Stimulated activated CD4-positive, alpha-beta T cell treated with anti-CD3 and anti-CD28 coated beads, TNF-alpha, amount 100 ng/mL, for 4 hours (primary cell): ENCODE data around the gene HBD.
"Not testable (repeated sequence)": the region's sequence is repeated elsewhere in the genome, so short reads cannot be mapped to it uniquely, and the experiment has no call there.

ENCODE experiments used
- DNase-seq, 3 experiments: peaks; one replicate each; pipeline ENCODE4 v3.0.0-alpha.2; 2020; ENCODE audit warnings: low read depth in 3 of 3

The HBD gene

DNA sequence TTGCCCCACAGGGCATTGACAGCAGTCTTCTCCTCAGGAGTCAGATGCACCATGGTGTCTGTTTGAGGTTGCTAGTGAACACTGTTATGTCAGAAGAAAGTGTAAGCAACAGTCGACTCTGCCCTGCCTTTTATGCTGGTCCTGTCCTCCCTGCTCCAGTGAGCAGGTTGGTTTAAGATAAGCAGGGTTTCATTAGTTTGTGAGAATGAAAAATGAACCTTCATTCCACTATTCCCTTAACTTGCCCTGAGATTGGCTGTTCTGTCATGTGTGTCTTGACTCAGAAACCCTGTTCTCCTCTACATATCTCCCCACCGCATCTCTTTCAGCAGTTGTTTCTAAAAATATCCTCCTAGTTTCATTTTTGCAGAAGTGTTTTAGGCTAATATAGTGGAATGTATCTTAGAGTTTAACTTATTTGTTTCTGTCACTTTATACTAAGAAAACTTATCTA, at the start of gene HBD:
Gene HBD (minus strand): TSS at position 103 of the 454 bp plus-strand sequence. CDS start 50 bp downstream, at position 53.
- DNase-seq = no peak

DNA sequence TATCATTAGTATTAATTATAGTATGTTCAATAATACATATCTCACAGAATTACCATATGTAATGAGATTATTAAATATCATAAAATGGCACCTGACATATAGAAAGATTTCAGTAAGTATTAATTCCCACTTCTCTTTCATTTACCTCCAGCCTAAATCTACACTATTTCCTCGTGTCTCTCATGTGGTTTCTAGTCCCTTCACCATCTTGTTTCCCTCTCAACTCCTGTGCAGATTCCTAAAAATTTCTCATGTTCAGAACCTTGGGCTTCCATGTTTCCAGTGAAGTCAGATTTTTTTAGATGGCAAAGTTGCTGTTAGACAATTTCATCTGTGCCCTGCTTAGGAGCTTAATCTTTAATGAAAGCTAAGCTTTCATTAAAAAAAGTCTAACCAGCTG, 49.6 kb upstream of the HBD start:
- DNase-seq = no peak

DNA sequence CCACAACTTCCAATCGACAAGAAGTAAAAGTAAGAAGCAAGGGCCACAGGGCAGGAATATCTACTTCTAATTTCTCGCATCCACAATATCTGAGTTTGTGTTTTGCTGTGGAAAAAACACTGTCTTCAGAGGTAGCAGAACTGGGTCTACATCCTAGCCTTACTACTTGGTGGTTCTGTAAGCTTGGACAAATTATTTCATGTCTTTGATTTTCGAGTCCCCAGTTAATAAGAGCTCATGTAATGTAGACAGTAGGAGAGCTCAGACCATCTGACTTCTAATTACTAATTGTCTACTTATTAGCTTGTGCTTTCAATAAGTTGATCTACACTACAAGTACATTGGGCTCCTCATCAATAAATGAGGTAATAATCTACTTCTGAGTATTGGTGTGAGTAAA, 48.8 kb upstream of the HBD start:
- DNase-seq = no peak

DNA sequence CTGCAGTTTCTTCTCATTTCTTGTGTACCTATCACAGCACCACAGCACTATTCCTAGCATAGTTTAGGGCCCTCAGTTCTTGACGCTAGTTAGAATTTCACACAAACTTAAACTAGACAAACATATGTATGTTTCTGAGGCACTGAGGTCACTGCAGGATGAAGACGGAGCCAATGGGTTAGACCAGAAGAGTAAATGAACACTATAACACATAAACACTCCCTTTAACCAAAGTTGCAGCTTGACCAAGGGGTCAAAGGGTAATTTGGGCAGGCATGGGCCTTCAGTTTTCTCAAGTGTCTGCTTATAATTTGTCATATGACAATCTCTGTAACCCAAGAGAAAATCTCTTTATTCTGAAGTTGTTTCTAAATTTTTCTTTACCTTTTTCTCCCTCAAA, 48.3 kb upstream of the HBD start:
- DNase-seq = no peak

DNA sequence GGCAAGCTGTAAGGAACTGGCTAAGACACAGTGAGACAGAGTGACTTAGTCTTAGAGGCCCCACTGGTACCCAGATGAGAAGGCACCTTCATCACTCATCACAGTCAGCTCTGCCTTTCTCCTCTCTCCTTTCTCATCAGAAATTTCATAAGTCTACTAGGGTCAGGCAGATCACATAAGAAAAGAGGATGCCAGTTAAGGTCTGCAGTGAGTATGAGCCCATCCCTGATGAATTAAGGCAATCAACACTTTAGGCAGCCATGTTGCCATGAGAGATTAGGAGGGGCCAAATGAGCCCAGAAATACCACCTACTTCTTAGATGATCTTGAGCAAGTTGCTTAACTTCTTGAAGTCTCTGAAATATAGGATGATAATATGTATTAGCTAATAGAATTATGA, 47.3 kb upstream of the HBD start:
- no peak for DNase-seq

DNA sequence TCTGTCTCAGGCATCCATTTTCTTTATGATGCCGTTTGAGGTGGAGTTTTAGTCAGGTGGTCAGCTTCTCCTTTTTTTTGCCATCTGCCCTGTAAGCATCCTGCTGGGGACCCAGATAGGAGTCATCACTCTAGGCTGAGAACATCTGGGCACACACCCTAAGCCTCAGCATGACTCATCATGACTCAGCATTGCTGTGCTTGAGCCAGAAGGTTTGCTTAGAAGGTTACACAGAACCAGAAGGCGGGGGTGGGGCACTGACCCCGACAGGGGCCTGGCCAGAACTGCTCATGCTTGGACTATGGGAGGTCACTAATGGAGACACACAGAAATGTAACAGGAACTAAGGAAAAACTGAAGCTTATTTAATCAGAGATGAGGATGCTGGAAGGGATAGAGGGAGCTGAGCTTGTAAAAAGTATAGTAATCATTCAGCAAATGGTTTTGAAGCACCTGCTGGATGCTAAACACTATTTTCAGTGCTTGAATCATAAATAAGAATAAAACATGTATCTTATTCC, 46.4 kb upstream of the HBD start:
- DNase-seq = no peak

DNA sequence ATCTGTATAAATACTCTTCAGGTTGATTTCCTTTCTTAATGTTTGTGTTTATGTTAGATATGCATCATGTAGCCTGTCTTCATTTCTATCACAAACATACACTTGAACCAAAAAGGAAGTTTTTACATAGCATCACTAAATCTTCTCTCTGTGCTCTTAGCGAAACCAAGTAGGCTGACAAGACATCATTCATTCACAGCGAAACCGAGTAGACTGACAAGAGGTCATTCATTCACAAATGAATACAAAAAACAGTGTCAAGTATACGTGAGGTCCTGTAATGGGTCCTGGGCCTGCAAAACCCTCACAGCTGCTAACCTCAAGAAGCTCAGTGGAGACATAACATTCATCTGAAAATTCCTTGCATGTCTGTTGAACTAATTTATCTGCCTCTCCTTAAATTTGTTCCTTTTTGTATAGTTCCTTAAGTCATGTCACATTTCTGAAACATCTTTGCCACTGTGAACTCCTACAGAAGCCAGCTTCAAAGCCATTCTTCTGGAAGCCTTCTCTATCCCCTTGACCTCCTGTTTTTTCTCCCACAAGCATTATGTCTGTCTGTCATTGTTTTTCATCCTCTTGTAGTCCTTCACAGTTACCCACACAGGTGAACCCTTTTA, 45.3 kb upstream of the HBD start:
- DNase-seq = no peak

DNA sequence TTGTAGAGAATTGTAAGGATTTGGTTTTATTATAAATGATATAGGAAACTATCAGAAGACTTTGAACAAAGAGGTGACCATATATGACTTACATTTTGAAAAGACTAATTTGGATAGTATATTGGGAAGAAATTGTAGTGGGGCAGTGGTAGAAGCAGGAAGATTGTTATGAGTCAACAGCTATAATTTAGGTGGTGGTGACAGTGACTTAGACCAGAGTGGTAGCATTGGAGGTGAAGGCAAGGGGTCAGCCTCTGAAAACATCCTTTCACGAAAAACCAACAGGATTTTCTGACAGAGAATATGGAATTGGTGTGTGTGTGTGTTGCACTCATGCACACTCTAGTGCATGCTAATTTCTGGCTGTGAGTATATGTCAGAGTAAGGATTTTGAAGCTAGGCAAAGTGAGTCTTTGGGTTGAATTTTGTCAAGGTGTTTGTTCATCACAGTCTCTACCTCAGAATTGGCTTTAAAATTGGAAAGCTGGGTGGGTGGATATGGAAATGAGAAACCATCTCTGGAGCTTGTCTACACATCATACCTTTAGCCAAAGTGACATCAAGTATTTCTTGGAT, 43.6 kb upstream of the HBD start:
- DNase-seq = no peak

DNA sequence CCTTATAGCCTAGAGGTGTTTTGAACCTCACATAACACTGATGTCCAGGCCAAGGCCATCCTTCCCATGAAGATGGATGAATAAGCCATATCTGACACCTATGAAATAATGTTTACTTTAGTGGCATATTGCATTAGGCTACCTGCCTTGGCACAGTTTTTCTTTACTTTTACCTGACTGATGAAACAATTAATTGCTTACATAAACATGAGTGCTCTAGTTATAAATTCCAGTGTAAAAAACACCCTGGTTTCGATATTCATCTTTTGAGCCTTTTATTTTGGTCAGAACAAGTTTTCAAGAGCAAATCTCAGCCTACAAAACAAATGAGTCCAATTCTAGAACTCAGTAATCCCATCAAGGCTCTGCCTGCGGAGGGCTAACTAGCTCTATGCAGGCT, 42.4 kb upstream of the HBD start:
- DNase-seq = no peak

DNA sequence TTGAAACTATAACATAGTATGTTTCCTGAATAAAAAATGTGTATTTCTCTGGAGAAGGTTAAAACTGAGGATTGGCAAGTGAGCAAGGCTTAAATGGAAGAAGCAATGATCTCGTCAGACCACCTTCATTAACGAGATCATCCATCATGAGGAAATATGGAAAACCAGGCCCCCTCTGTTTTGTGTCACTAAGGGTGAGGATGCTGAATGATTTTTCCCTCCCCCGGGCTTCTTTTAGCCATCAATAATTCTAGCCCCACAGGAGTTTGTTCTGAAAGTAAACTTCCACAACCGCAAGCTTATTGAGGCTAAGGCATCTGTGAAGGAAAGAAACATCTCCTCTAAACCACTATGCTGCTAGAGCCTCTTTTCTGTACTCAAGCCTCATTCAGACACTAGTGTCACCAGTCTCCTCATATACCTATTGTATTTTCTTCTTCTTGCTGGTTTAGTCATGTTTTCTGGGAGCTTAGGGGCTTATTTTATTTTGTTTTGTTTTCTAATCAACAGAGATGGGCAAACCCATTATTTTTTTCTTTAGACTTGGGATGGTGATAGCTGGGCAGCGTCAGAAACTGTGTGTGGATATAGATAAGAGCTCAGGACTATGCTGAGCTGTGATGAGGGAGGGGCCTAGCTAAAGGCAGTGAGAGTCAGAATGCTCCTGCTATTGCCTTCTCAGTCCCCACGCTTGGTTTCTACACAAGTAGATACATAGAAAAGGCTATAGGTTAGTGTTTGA, 41.3 kb upstream of the HBD start:
- no peak for DNase-seq

DNA sequence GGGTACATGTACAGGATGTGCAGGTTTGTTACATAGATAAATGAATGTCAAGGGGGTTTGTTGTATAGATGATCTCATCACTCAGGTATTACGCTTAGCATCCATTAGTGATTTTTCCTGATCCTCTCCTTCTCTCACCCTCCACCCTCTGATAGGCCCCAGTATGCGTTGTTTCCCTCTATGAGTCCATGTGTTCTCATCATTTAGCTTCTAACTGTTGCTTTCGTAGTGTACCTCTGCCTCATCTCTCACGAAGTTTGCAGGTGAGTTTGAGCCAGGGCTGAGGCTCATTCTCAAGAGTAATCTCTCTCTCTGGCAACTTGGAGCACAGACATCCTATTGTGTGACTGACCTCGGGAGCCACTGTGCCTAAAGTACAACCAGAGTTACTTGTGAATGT, 40.1 kb upstream of the HBD start:
- no peak for DNase-seq

DNA sequence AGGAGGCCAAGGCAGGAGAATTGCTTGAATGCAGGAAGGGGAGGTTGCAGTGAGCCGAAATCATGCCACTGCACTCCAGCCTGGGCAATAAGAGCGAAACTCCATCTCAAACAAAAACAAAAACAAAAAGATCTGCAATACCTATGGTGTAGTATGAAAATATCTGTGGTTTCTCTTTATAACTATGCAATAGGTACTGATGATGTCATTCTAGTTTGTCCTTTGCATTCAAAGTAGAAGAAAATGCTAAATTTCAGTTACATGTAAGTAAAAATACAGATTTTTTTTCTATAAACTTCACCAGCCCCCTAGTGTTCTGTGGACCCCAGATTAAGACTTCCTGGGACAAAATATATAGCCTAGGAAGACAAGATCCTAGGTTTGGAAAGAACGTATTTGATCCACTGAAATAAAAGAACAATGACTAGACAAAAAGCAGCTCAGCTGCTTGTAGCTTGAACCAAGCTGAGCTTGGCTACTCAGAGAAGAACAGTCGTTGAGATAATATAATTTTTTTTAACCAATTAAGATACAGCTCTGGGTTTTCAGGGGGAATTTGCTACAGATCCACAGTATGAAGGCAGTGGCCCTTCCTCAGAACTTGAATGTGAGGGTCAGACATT, 38.2 kb upstream of the HBD start:
- DNase-seq = no peak

DNA sequence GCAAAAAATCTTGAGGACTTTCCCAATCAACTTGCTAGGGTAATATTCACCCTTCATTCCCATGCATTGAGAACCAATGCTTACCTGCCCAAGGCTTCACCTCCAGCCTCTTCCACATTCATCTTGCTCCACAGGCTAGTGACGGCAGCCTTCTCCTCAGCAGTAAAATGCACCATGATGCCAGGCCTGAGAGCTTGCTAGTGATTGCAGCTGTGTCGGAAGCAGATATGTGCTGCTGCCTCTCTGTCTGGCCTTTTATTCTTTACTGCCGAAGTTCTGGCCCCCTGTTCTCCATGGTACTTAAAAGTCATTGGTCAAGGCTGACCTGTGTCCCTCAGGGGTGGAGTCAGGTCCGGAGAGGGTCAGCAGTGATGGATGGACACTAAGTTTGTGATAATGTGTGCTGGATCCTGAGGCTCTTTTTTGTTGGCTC, 35.4 kb upstream of the HBD start, which contains the start of gene HBE1:
Gene HBE1 (minus strand): TSS at position 231 of the 433 bp plus-strand sequence. CDS start 55 bp downstream, at position 176.
- DNase-seq = no peak

DNA sequence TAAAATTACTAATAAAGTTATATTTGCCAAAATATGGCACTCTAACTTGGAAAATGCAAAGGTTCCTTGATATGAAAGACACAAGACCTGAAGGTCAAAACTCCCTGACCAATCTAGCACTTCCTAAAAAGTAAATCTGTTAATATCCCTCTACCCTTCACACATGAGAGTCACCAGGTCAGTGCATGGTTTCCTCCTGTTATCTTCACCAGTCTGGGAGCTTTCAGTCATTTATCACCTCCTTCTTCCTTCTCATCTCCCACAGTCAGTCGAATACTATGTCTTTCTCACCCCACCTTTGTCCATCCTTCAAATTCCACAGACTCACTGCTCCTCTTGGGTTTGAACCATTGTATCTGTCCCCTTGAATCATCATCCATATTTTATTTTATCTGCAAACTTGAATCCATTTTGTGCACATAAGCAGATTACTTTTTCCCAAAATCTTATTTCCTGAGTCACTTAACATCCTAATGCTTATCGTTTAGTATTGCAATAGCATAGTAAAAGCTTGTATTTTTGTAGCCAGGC, 32.8 kb upstream of the HBD start:
- no peak for DNase-seq

DNA sequence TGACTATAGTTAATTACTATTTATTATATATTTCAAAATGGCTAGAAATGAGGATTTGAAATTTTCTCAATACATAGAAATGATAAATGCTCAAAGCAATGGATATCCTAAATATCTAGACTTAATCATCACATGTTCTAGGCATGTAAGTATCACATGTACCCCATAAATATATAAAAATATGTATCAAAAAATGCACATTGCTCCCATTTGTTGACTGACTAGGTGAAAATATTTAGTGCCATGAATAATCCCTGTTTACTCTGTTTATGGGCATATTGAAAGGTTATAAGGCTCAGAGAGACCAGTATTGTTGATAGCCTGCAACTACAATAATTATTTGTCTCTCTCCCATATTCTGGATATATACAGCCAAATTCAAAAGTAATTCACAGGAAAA, 32.3 kb upstream of the HBD start:
- no peak for DNase-seq

DNA sequence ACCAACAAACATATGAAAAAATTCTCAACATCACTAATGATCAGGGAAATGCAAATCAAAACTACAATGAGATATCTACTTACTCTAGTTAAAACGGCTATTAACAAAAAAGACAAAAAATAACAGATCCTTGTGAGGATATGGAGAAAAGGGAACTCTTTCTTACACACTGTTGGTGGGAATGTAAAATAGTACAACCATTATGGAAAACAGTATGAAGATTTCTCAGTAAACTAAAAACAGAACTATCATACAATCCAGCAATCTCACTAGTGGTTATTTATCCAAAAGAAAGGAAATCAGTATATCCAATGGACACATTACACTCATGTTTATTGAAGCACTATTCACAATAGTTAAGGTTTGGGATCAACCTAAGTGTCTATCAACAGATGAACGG, 31.5 kb upstream of the HBD start:
- DNase-seq = no peak

DNA sequence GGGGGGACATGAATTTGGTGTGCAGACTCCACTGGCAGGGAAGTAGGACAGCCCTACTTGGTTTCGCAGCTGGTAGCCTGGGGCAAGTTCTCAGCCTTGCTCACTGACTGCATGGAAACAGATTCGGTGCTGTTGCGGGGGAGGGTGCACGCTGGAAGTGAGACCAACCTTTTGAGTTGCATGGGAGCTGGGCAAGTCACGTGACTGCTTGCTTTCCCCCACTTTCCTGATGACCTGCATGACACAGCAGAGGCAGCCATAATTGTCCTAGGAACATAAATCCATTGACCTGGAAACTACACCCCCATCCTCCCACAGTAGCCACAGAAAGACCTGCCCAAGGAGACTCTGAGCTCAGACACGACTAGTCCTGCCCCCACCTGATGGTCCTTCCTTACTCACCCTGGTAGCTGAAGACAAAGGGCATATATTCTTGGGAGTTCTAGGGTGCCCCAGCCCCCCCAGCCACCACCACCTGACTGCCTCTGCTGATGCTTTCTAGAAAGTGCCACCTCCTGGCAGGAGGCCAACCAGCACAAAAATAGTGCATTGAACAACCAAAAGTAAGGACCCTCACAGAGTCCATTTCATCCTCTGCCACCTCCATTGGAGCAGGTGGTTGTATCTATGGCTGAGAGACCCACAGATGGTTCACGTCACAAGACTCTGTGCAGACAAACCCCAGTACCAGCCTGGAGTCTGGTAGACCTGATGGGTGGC, 24.4 kb upstream of the HBD start:
- DNase-seq = no peak

DNA sequence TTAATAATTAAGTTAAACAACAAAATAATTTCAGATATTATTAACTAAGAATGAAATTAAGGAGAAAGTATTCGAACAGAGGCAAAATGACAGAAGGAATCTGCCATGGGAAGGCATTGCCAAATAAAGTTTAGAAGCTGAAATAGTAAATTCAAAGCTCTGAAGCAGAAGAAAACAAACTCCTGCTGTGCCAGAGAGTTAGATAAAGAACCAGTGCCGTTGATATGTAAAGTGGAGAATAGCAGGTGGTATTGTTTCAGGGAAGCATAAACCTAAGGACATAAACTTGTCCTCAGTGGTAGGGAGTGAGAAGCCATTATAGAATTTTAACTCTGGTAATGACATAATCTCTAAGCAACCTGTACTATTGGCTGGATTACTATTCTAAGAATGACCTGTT, 23.0 kb upstream of the HBD start:
- no peak for DNase-seq

DNA sequence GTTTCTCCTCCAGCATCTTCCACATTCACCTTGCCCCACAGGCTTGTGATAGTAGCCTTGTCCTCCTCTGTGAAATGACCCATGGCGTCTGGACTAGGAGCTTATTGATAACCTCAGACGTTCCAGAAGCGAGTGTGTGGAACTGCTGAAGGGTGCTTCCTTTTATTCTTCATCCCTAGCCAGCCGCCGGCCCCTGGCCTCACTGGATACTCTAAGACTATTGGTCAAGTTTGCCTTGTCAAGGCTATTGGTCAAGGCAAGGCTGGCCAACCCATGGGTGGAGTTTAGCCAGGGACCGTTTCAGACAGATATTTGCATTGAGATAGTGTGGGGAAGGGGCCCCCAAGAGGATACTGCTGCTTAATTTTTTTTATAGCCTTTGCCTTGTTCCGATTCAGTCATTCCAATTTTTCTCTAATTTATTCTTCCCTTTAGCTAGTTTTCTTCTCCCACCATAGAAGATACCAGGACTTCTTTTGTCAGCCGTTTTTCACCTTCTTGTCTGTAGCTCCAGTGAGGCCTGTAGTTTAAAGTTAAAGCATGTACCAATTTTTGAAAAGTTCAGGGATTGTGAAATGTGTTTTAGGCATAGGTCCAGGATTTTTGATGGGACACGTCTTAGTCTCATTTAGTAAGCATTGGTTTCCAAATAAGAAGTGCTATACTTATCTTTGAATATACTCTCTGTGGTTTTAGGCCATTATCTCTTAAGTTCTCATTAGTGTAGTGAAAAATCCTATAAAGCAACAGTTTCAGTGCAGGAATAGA, 20.5 kb upstream of the HBD start, which contains the start of gene HBG2:
Gene HBG2 (minus strand): TSS at position 136 of the 768 bp plus-strand sequence. CDS start 53 bp downstream, at position 83.
- not testable (repeated sequence) for DNase-seq

DNA sequence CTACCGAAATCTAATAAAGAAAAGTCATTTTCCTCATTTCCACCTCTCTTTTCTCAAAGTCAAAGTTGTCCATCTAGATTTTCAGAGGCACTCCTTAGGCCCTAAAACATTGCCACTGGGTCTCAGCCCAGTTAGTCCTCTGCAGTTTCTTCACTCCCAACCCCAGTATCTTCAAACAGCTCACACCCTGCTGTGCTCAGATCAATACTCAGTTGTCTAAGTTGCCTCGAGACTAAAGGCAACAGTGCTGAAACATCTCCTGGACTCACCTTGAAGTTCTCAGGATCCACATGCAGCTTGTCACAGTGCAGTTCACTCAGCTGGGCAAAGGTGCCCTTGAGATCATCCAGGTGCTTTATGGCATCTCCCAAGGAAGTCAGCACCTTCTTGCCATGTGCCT, 19.7 kb upstream of the HBD start:
- DNase-seq = not testable (repeated sequence)
